Activated CD4-positive, alpha-beta T cell treated with anti-CD3 and anti-CD28 coated beads, Interleukin-2, amount 10 ng/mL, durations not matched to agents 7 days and 5 days (primary cell): Measurements from ENCODE around the gene ATP13A3. TPM values are rescaled to one million over a fixed set of nuclear protein-coding genes. Genes with fewer than 3 reads are reported as not detected.
"Not testable (repeated sequence)": the region's sequence is repeated elsewhere in the genome, so short reads cannot be mapped to it uniquely, and the experiment has no call there.

Experiments
- CTCF ChIA-PET: fragments of 350-600 bp; sonication (Branson Sonifier 250); formaldehyde crosslinking; loops from one replicate; lab custom pipeline; 2021; ENCODE audit warnings: antibody characterized with exemption; lab: Charles Lee
- POLR2A ChIA-PET: fragments of 350-600 bp; sonication (Branson Sonifier 250); formaldehyde crosslinking; loops from one replicate; lab custom pipeline; 2021; ENCODE audit warnings: antibody characterized with exemption; lab: Charles Lee
- DNase-seq: peaks from one replicate; pipeline ENCODE4 v3.0.0-alpha.2; 2020
- H3K27ac Mint-ChIP-seq: one replicate; pipeline ENCODE4 v1.8.0; 2021; ENCODE audit warnings: mild to moderate bottlenecking, moderate library complexity, mixed read lengths
- H3K27me3 Mint-ChIP-seq: one replicate; pipeline ENCODE4 v1.8.0; 2021; ENCODE audit warnings: mixed read lengths
- H3K36me3 Mint-ChIP-seq: one replicate; pipeline ENCODE4 v1.8.0; 2021; ENCODE audit warnings: low read depth, mixed read lengths
- H3K4me1 Mint-ChIP-seq: one replicate; pipeline ENCODE4 v1.8.0; 2021; ENCODE audit warnings: mixed read lengths
- H3K4me3 Mint-ChIP-seq: one replicate; pipeline ENCODE4 v1.8.0; 2021; ENCODE audit warnings: mild to moderate bottlenecking, moderate library complexity, mixed read lengths
- H3K9me3 Mint-ChIP-seq: one replicate; pipeline ENCODE4 v1.8.0; 2021; ENCODE audit warnings: mixed read lengths
- total RNA-seq, 2 experiments: library from RNA; stranded (reverse); gene quantifications; one replicate each; pipeline ENCODE4 v1.2.3, GENCODE V29; 2021

Gene ATP13A3
- total RNA-seq, 2 experiments from 2014 or later = 59.2 to 73.8 TPM

GRCh38 chr3:194514626-194515025, 27.8 kb upstream of the ATP13A3 start:
- peaks cover 2% of the 10 kb centered on the region for H3K9me3 Mint-ChIP-seq
- H3K27me3 Mint-ChIP-seq = no peaks in the 10 kb centered on the region
- ChIA-PET CTCF (interaction anchor here (0.7 kb wide), 1 partner anchor 73 kb away, joined by 3 read pairs; no protein-coding TSS in a partner anchor), POLR2A (no interaction called here)
- no peak for DNase-seq
- no peaks in the 10 kb centered on the region for H3K4me1 Mint-ChIP-seq
- H3K27ac Mint-ChIP-seq = no peak overlapping the region
- H3K36me3 Mint-ChIP-seq = peaks cover 3% of the 10 kb centered on the region
- no peak overlapping the region for H3K4me3 Mint-ChIP-seq

DNA sequence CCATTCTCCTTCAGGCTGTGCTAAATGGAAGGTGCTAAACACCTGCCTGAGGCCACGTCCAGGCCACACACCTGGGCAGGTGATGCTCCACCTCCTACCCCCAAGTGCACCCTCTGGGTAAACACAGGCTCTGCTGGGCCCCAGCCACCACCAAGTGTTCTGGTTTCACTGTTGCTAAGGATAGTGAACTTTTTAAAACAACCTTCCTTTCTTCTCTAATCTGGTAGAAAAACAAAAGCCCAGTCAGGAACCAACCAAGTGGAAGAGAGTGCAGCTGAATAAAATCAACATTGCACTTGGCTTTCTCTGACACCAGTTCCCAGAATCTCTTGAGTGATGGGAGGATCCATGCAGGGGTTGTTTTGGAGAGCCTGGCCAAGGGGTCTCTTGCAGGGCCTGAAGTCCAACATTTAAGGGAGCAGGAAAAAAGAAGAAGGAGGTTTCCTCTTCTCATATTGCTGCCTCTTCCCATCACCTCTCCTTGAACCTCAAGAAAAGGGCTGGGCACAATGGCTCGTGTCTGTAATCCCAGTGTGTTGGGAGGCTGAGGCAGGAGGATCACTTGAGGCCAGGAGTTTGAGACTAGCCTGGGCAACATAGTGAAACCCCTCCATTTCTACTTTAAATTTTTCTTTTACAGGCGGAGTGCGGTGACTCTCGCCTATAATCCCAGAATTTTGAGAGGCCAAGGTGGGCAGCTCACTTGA, 26.2 kb upstream of the ATP13A3 start:
- Mint-ChIP-seq H3K9me3 (no peaks in the 10 kb centered on the region), H3K27ac (no peak overlapping the region), H3K4me3 (no peak overlapping the region), H3K4me1 (no peaks in the 10 kb centered on the region), H3K27me3 (no peaks in the 10 kb centered on the region), H3K36me3 (no peaks in the 10 kb centered on the region)
- POLR2A ChIA-PET = no interaction called here
- CTCF ChIA-PET = interaction anchor here (1.0 kb wide), 1 partner anchor 9 kb away, joined by 3 read pairs; no protein-coding TSS in a partner anchor
- DNase-seq = no peak

- DNase-seq = no peak
- Mint-ChIP-seq H3K4me1 (no peaks in the 10 kb centered on the region), H3K36me3 (no peaks in the 10 kb centered on the region), H3K27ac (no peak overlapping the region), H3K4me3 (no peak overlapping the region), H3K9me3 (no peaks in the 10 kb centered on the region), H3K27me3 (no peaks in the 10 kb centered on the region)
- ChIA-PET CTCF (interaction anchor here (0.6 to 1.4 kb wide), 6 partner anchors 10 to 404 kb away, joined by 3 to 6 read pairs (median 3); no protein-coding TSS in a partner anchor), POLR2A (no interaction called here)
Measured at GRCh38 chr3:194508491-194509453, 22.0 kb upstream of the ATP13A3 start.

DNA sequence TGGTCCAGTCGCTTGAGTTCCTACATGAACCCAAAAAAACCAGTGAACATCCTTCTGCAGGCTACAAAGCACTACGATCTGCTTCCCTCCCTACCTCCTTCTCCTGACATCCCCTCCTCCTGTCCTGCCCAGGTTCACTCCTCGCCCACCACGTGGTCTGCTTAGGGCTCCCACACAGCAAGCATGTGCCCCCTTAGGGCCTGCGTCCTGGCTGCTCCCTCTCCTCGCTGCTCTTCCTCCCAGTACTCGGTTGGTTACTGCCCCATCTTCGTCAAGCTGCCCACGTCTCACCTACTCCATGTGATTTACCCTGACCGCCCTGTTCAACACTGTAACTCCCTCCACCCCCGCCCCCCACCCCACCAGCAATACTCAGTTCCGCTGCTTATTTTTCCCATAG, 20.8 kb upstream of the ATP13A3 start:
- ChIA-PET POLR2A (no interaction called here), CTCF (interaction anchor here (1.0 kb wide), 1 partner anchor 52 kb away, joined by 6 read pairs; no protein-coding TSS in a partner anchor)
- Mint-ChIP-seq H3K9me3 (no peaks in the 10 kb centered on the region), H3K4me3 (no peak overlapping the region), H3K4me1 (no peaks in the 10 kb centered on the region), H3K27me3 (no peaks in the 10 kb centered on the region), H3K36me3 (no peaks in the 10 kb centered on the region), H3K27ac (no peak overlapping the region)
- DNase-seq = no peak

- H3K27me3 Mint-ChIP-seq = no peaks in the 10 kb centered on the region
- H3K27ac Mint-ChIP-seq = no peak overlapping the region
- CTCF ChIA-PET = no interaction called here
- POLR2A ChIA-PET = no interaction called here
- H3K4me3 Mint-ChIP-seq = no peak overlapping the region
- H3K4me1 Mint-ChIP-seq = no peaks in the 10 kb centered on the region
- peaks cover 4% of the 10 kb centered on the region for H3K36me3 Mint-ChIP-seq
- DNase-seq = no peak
- H3K9me3 Mint-ChIP-seq = peaks cover 2% of the 10 kb centered on the region
Measured at GRCh38 chr3:194505791-194506415, 19.1 kb upstream of the ATP13A3 start.

DNA sequence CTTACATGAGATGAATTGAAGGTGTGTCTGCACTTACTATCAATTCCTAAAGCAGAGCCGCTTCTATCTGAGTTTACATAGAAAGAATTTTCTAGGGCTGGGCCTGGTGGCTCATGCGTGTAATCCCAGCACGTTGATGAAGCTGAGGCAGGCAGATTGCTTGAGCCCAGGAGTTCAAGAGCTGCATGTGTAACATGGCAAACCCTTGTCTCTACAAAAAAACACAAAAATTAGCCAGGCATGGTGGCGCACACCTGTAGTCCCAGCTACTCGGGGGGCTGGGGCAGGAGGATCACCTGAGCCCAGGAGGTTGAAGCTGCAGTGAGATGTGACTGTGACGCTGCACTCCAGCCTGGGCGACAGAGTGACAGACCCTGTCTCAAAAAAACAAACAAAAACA, 18.1 kb upstream of the ATP13A3 start:
- peaks cover 2% of the 10 kb centered on the region for H3K9me3 Mint-ChIP-seq
- H3K27ac Mint-ChIP-seq = no peak overlapping the region
- no peak overlapping the region for H3K4me3 Mint-ChIP-seq
- no peaks in the 10 kb centered on the region for H3K27me3 Mint-ChIP-seq
- POLR2A ChIA-PET = no interaction called here
- CTCF ChIA-PET = interaction anchor here (0.6 to 2.0 kb wide), 6 partner anchors 10 to 166 kb away, joined by 3 to 9 read pairs (median 4); no protein-coding TSS in a partner anchor
- no peaks in the 10 kb centered on the region for H3K4me1 Mint-ChIP-seq
- DNase-seq = no peak
- peaks cover 10% of the 10 kb centered on the region for H3K36me3 Mint-ChIP-seq

- Mint-ChIP-seq H3K27ac (no peak overlapping the region), H3K36me3 (peaks cover 10% of the 10 kb centered on the region), H3K4me1 (no peaks in the 10 kb centered on the region), H3K27me3 (no peaks in the 10 kb centered on the region), H3K9me3 (peaks cover 2% of the 10 kb centered on the region), H3K4me3 (no peak overlapping the region)
- ChIA-PET POLR2A (no interaction called here), CTCF (interaction anchor here (0.8 to 2.0 kb wide), 4 partner anchors 9 to 167 kb away, joined by 3 to 9 read pairs (median 4); no protein-coding TSS in a partner anchor)
- DNase-seq = no peak
Measured at GRCh38 chr3:194504146-194504545, 17.3 kb upstream of the ATP13A3 start.

- CTCF ChIA-PET = interaction anchor here (2.0 kb wide), 1 partner anchor 10 kb away, joined by 9 read pairs; no protein-coding TSS in a partner anchor
- Mint-ChIP-seq H3K36me3 (peaks cover 10% of the 10 kb centered on the region), H3K27ac (no peak overlapping the region), H3K4me1 (peaks cover under 1% of the 10 kb centered on the region), H3K4me3 (no peak overlapping the region), H3K9me3 (peaks cover 2% of the 10 kb centered on the region), H3K27me3 (no peaks in the 10 kb centered on the region)
- POLR2A ChIA-PET = interaction anchor here (0.6 kb wide), 1 partner anchor 670 kb away, joined by 3 read pairs; no protein-coding TSS in a partner anchor
- DNase-seq = no peak
Measured at GRCh38 chr3:194503081-194503531, 16.3 kb upstream of the ATP13A3 start.

DNA sequence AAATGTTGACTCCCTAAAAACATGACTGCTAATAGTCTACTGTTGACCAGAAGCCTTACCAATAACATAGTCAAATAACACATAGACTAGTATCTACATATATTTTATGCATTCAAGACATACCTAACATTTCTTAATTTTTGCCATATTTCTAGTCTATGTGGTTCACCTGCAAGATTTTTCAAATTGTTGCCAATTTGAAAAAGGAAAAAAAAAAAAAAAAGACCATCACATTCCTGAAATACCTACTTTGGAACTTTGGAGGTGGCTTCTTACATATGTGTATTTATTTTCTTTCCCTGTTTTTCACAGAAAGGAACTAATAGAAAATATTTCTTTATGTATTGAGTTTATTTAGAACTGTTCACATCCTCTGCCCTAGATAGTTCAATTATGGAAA, 13.4 kb upstream of the ATP13A3 start:
- peaks cover 2% of the 10 kb centered on the region for H3K9me3 Mint-ChIP-seq
- H3K4me3 Mint-ChIP-seq = no peak overlapping the region
- H3K27ac Mint-ChIP-seq = no peak overlapping the region
- H3K4me1 Mint-ChIP-seq = peaks cover 19% of the 10 kb centered on the region
- no peak for DNase-seq
- ChIA-PET CTCF (no interaction called here), POLR2A (no interaction called here)
- H3K36me3 Mint-ChIP-seq = peaks cover 10% of the 10 kb centered on the region
- no peaks in the 10 kb centered on the region for H3K27me3 Mint-ChIP-seq

DNA sequence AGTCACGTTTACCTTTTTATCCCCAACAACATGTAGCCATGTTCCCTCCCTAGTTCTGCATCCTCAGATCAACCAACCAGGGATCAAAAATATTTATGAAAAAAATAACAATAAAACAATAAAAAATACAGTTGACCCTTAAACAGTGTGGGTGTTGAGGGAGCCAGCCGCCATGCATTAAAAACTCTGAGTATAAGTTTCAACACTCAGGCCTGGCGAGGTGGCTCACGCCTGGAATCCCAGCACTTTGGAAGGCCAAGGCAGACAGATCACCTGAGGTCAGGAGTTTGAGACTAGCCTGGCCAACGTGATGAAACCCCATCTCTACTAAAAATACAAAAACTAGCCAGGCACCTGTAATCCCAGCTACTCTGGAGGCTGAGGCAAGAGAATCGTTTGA, 12.7 kb upstream of the ATP13A3 start:
- DNase-seq, H3K4me3 Mint-ChIP-seq, H3K9me3 Mint-ChIP-seq, H3K27me3 Mint-ChIP-seq, H3K27ac Mint-ChIP-seq, POLR2A ChIA-PET: not testable (repeated sequence)
- peaks cover 22% of the 10 kb centered on the region for H3K4me1 Mint-ChIP-seq
- CTCF ChIA-PET = interaction anchor here (1.6 kb wide), 1 partner anchor 9 kb away, joined by 6 read pairs; no protein-coding TSS in a partner anchor
- peaks cover 10% of the 10 kb centered on the region for H3K36me3 Mint-ChIP-seq

DNA sequence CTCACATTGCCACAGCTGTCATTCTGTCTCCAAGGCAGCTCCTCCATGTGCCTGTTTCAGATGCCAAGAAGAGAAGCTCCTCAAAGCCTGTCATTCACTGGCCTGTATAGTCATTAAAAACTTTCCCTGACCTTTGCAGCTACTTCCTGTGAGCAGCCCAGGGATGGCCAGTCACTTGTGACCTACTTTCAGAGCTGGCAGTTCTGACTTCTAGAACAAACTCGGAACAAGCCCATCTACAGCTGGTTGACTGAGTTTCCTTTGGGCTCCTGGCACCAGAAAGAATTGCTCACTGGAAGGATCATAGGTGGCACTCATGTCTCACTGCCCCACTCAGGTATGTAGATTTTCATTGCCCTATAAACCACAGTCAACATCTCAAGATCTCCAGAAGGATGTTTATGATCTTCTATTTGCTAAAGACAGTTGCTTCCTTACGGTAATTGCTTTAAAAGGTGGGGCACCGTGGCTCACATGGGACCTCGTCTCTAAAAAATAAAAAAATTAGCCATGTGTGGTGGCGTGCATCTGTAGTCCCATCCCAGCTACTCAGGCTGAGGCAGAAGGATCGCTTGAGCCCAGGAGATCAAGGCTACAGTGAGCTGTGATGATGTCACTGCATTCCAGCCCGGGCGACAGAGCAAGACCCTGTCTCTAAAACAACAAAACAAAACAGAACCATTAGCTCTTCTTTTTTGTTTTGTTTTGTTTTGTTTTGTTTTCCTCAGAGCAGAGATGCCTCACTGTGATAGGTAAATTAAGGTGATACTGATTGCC, 11.2 kb upstream of the ATP13A3 start:
- H3K36me3 Mint-ChIP-seq = peaks cover 10% of the 10 kb centered on the region
- no peak for DNase-seq
- no peak overlapping the region for H3K27ac Mint-ChIP-seq
- POLR2A ChIA-PET = no interaction called here
- H3K27me3 Mint-ChIP-seq = no peaks in the 10 kb centered on the region
- CTCF ChIA-PET = interaction anchor here (0.7 to 1.6 kb wide), 4 partner anchors 11 to 40 kb away, joined by 3 to 6 read pairs (median 3); no protein-coding TSS in a partner anchor
- peaks cover 31% of the 10 kb centered on the region for H3K4me1 Mint-ChIP-seq
- no peak overlapping the region for H3K4me3 Mint-ChIP-seq
- H3K9me3 Mint-ChIP-seq = peaks cover 2% of the 10 kb centered on the region
